Globus pallidus (tissue), 1 donor: ENCODE data around the gene MAMDC2.

ENCODE experiments used
- DNase-seq: peaks from one replicate; pipeline ENCODE4 v3.0.0-alpha.2; 2015; ENCODE audit warnings: low spot score

The MAMDC2 gene

GRCh38 chr9:70108181-70108580, 64.5 kb downstream of the MAMDC2 start:
- no peak for DNase-seq

GRCh38 chr9:70110194-70111041, 66.8 kb downstream of the MAMDC2 start:
- no peak for DNase-seq

DNA sequence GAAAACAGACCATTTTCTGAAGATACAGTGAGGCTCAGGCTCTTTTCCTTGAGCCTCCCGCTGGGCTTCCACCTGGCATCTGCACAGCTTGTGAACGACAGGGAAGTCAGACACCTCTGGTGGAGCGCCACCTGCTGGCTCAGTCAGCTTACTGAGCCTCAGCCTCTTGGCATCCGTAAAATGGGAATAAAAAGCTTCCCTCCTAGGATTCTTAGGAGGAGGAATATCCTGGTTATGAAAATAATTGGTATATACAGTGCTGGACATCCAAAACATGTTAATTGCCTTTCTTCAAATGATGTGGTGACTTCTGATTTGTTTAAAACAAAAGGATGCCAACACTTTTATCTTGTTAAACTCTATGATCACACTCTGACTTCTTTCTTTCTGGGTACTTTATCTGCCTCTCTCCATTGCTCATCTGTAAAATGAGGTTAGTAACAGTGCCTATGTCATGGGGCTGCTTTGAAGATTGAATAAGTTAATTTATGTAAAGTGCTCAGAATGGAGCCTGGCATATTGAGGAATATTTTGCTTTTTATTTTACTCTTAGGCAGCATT, 67.5 kb downstream of the MAMDC2 start:
- DNase-seq = peak; percentile 25

- no peak for DNase-seq
These were observed 68.1 kb downstream of the MAMDC2 start for GRCh38 chr9:70111641-70112236.

GRCh38 chr9:70112981-70113380, 69.3 kb downstream of the MAMDC2 start:
- no peak for DNase-seq

DNA sequence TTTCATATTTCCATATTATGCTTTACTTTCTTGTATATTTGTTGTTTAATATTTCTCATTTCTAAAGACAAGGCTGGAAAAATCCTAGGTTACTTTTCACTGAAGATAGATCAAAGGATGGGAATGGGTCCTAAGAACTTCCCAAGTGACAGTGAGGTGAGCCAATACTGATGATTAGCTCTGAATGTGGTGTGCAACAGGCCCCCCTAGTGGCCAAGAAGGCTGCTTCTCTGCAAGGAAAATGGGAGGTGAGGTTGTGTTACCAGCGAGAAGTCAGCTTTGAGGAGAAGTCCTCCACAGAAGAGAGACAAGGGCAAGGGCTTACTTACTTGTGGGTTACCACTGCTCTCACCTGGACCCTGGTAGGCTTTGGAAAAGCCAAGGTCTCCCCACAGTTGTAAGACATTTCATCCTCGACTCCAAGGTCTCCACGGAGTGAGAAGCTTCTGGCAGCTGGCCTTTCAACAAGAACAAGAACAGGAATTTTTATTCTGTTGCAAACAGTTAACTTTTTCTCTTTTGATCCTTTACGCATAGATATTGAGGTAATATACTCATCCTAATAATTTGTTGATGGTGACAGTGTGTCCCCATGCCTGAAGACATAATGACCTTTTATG, 69.9 kb downstream of the MAMDC2 start:
- DNase-seq = peak; percentile 47

GRCh38 chr9:70114898-70115297, 71.2 kb downstream of the MAMDC2 start:
- DNase-seq = no peak

- no peak for DNase-seq
These were observed 74.2 kb downstream of the MAMDC2 start for GRCh38 chr9:70117835-70118319.

- DNase-seq = no peak
These were observed 76.1 kb downstream of the MAMDC2 start for GRCh38 chr9:70119786-70120185.

DNA sequence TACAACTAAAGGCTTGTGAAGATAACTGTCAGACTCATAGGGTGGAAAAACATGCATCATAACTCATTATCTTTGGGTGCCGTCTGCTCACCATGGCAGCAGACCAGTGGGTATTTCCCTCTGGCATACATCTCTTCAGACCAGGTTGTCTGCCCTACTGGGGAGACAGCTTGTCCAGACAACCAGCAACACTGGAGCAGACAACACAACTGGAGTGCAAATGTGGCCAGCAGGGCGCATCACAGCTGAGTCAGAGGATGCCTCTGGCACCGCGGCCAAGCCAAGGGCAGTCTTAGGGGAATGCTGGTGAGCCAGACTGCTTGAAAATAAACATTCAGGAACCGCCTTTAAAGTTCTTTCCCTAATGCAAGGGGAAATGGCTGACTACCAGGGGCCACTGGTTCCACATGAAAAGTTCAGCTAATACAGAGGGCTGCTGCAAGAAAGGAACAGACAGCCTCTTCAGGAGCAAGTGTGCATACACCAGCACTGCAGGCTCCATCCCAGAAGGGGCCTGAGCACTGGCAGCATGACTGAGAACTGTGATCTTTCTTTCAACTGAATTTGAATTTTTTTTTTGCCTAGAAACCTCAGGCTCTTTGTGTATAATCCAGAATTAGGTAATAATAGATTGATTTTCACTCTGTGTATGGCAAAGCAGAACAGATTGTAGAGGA, 77.3 kb downstream of the MAMDC2 start:
- DNase-seq = no peak

- DNase-seq = no peak
These were observed 78.3 kb downstream of the MAMDC2 start for GRCh38 chr9:70121818-70122436.

DNA sequence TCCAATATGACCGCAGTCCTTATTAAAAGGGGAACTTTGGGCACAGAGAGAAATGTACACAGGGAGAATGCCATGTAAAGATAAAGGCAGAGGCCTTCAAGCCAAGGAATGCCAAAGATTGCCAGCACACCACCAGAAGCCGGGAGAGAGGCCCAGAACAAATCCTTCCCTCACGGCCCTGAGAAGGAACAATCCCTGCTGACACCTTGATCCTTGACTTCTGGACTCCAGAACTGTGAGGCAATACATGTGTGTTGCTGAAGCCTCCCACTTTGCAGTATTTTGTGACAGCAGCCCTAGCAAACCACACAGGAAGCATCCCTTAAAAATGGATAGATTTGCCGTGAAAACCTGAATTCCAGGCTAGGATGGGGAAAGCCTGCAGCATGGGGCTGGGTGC, 80.0 kb downstream of the MAMDC2 start:
- no peak for DNase-seq

- DNase-seq = no peak
These were observed 82.1 kb downstream of the MAMDC2 start for GRCh38 chr9:70125621-70126263.

DNA sequence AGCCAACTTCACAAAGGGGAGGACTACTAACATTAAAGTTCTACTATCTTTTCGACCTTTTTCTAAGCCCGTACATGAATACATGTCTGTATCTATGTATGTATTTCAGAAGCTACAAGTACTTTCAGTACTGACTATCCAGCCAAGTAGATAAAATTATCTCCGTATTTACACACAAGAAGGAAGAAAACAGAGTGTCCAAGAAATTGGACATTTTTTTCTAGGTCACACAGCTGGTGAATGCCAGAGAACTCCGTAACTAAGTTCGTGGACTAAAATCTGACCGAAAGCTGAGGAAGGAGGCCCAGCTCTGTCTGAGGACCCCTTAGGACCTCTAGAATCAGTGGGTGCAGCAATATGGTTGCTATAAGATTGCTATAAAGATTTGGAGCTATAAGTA, 83.4 kb downstream of the MAMDC2 start:
- no peak for DNase-seq

- DNase-seq = no peak
These were observed 84.1 kb downstream of the MAMDC2 start for GRCh38 chr9:70127540-70128416.

GRCh38 chr9:70130266-70130665, 86.6 kb downstream of the MAMDC2 start:
- DNase-seq = no peak

DNA sequence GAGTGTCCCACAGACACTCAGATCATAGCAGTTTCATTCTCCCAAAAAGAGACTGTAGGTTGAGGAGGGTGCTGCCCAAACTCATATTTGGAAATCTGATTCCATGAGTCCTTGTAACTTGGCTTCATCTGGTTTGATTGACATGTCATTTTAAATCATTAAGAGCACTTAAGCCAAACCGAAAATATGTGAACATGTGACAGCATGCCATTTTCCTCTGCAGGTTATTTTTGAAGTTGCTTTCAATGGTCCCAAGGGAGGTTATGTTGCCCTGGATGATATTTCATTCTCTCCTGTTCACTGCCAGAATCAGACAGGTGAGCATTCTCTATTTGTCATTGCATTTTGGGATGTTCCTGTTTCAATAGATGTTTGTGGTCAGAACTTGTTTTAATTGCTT, 87.6 kb downstream of the MAMDC2 start:
- no peak for DNase-seq

DNA sequence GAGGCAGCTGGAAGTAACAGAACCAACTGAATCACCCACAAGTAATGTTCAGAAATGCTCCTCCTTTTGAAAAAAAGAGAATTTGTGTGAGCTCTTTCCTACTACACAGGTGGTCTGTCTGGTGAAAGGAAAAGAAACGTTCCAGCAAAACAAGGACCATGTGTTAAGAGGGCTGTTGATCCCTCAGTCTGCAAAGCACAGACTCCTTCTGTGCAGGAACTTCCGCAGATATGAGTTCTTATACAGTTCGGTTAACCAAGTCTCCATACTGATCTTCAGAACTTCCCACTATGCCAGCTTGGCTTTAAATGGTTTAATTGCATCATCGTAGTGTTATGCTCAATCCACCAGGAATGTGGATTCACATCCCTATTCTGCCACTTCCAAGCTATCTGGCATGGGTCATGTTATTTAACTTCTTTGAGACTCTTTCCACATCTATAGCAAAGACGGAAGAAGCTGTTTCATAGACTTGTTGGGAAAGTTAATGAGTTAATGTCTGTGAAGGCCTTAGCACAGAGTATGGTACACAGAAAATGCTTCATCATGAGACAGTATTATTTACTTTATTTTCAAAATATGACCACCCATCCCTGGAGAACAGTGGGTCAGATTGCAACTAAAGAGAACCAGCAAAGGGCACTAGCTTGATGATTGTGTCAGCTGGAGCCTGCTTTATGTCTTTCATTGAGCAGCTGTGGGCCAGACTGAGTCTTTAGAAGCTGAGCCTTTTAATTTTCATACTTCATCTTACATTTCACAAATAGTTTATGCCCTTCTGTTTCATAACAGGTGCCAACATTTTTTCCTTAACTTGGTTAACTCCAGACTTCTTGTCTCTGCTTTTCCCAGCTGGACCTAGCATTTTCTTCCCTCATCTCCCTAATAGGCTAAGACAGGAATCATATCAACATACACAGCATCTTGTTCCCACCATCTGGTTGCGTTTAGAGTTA, 89.9 kb downstream of the MAMDC2 start:
- no peak for DNase-seq

GRCh38 chr9:70134360-70134759, 90.7 kb downstream of the MAMDC2 start:
- no peak for DNase-seq
